NCI-H510A (cell line): ENCODE data around the gene EPDR1.

Experiments
- DNase-seq: peaks from one replicate; lab custom pipeline; 2025; lab: John Stamatoyannopoulos, UW

EPDR1 gene

GRCh38 chr7:37981664-37982063 is 61.2 kb downstream of the EPDR1 start:
- DNase-seq: no peak

DNA sequence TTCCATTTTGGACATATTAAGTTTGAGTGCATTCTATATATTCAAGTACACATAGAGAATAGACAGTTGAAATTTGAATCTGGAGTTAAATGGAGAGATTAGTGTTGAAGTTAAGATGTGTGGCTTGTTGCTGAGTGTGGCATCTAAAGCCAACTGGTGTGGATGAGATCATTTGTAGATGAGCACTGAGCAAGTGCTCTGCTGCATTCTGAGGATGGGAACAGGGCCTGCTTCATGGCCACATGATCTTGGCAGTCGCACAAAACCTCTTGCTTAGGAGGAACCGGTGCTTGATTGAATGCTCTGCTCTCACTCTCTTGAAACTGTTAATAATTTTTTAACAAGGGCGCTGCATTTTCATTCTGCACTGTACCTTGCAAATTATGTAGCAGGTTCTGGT is 62.0 kb downstream of the EPDR1 start:
- DNase-seq: no peak

- DNase-seq: no peak
Measured at GRCh38 chr7:37984750-37985390, 64.4 kb downstream of the EPDR1 start.

DNA sequence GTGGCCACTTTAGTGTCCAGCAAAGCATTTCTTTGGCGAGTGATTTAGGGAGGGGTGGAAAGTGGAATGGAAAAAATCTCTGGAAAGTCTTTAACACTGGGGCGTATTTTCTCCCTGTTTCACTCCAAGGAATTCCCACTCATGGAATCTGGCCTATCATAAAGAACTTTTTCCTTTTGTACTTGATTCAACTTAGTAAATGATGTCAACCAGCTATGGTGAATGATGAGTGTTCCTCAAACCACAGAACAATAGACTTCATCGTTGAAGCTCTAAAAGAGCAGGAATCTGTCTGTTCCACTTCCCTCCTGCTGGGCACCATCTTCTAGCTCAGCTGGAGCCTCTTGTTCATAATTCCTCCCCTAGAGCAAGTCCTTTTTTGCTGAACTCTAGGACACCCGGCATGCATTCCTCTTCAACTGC is 66.5 kb downstream of the EPDR1 start:
- no peak for DNase-seq

DNA sequence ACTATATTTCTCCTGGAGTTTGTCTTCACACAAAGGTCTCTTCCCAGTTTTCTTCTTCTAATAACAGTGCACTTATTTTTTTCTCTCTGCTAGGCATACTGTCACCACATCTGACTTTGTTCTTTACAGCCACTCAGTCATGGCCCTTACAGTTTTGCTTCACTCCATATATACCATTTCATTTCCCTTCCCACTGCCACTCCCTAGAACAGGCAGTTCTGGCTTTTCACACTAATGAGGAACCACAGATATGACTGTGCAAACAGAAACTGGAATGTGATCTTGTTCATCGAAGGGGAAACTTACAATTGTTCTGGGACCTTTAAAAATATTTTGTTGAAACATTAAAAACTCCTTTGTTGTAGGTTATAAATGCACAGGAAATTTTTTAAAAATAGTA is 67.3 kb downstream of the EPDR1 start:
- no peak for DNase-seq

- DNase-seq: no peak
Measured at GRCh38 chr7:37988721-37989650, 68.5 kb downstream of the EPDR1 start.

GRCh38 chr7:37990337-37990736 is 69.9 kb downstream of the EPDR1 start:
- DNase-seq: no peak

DNA sequence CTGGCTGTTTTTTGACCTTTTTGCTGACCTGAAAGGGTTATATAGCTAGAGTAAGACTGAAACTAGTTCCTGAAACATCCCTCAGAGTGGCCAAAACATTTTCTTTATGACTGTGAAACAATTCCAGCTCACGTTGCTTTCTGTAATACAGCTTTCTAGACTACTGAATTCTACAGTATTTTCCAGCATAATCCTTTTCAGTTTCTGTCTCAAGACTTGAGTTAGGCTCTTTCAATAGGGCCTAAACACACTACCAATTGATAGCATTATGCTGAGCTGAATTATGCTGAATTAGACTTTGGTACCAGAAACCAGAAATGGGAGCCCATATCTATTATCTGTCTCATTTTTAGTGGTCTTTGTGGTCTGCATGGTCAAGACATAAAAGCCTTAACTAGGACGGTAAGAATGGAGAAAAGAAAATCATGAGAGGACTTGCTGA is 72.6 kb downstream of the EPDR1 start:
- DNase-seq: no peak

- no peak for DNase-seq
Measured at GRCh38 chr7:37999673-38000072, 79.2 kb downstream of the EPDR1 start.

DNA sequence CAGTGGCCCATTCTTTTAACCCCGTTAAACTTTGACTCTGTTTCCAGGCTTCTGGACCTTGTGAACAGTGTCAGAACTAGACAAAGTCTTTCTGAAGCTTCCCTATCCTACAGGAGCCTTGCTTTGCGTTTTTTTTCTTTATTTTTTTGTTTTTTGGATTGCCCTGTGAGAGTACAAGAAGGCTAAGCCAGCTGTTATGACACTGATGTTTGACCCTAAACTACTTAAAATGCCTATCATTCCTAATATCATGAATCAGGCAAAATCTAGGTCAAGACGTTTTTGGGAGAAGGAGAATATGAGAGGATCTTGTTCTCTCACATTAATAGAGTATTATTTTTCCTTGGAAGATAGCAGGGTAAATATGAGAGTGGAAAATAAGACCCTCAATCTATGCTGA is 79.8 kb downstream of the EPDR1 start:
- no peak for DNase-seq
